AG08395 (cell line): Measurements from ENCODE around the gene TTC3.
A peak's percentile ranks its signal among the peaks of the same experiment; 100 is the strongest.
"Not testable (repeated sequence)": the region's sequence is repeated elsewhere in the genome, so short reads cannot be mapped to it uniquely, and the experiment has no call there.

Source experiments
- DNase-seq: peaks from one replicate; pipeline ENCODE4 v3.0.0; 2012; ENCODE audit warnings: mixed read lengths, low spot score

Gene TTC3, protein sequence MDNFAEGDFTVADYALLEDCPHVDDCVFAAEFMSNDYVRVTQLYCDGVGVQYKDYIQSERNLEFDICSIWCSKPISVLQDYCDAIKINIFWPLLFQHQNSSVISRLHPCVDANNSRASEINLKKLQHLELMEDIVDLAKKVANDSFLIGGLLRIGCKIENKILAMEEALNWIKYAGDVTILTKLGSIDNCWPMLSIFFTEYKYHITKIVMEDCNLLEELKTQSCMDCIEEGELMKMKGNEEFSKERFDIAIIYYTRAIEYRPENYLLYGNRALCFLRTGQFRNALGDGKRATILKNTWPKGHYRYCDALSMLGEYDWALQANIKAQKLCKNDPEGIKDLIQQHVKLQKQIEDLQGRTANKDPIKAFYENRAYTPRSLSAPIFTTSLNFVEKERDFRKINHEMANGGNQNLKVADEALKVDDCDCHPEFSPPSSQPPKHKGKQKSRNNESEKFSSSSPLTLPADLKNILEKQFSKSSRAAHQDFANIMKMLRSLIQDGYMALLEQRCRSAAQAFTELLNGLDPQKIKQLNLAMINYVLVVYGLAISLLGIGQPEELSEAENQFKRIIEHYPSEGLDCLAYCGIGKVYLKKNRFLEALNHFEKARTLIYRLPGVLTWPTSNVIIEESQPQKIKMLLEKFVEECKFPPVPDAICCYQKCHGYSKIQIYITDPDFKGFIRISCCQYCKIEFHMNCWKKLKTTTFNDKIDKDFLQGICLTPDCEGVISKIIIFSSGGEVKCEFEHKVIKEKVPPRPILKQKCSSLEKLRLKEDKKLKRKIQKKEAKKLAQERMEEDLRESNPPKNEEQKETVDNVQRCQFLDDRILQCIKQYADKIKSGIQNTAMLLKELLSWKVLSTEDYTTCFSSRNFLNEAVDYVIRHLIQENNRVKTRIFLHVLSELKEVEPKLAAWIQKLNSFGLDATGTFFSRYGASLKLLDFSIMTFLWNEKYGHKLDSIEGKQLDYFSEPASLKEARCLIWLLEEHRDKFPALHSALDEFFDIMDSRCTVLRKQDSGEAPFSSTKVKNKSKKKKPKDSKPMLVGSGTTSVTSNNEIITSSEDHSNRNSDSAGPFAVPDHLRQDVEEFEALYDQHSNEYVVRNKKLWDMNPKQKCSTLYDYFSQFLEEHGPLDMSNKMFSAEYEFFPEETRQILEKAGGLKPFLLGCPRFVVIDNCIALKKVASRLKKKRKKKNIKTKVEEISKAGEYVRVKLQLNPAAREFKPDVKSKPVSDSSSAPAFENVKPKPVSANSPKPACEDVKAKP (N-terminal part only)

DNA sequence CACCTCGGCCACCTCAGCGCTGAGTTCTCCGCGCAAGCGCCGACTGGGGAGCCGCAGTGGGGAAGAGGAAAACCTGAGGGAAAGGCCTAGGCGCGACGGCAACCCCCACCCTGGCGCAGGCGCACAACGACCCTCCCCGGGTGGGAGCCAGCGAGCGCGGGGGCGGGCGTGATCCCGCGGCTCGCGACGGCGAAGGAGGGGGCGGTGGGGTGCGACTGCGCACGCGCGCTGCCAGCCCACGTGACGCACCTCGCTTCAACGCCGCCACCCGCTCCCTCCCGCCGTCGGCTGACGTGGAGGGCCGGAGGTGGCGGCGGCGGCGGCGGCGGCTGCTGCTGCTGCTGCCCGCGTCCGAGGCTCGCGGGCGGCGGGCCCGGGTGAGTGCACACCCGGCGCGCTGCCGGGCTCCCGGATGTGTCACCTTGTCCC is at the start of gene TTC3, which contains the start of gene PIGP:
TTC3 (plus strand) TSS at position 267 of the 429 bp plus-strand sequence. CDS start 14,004 bp downstream, outside the sequence.
PIGP (minus strand) TSS at position 84 of the 429 bp plus-strand sequence. CDS start 556 bp downstream, outside the sequence.
- peak; percentile 99 for DNase-seq

DNA sequence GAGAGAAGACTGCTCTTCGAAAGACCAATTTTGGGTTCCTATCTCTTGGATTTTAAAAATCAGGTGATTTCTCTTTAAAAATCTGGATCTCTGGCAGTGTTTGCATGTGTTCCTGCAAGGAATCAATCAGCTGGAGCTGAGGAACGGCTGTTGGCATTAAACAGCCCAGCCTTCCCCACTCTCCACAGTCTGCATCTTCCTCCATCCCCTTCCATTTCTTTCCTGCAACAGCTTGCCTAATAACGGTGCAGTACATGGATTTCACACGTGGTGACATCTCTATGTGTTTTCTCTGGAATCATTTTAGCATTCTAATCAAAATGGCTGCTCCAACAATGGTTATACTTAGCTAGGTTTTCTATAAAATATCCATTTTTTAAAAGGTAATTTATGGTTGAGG is 46.6 kb upstream of the TTC3 start:
- DNase-seq, result no peak

DNA sequence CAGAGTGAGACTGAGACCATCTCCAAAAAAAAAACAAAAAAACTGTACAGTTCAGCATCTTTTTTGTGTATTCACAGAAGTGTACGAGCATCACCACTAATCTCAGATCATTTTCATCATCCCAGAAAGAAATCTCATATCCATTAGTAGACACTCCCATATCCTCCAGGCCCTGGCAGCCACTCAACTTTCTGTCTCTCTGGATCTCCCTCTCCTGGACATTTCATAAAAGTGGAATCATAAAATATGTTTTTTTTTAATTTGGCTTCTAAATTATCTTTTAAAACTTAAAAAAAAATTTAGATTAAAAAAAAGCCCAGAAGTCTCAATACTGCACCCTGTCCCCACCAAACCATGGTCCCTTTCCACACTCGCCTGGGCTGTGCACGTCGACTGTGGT is 44.5 kb upstream of the TTC3 start:
- no peak for DNase-seq

DNA sequence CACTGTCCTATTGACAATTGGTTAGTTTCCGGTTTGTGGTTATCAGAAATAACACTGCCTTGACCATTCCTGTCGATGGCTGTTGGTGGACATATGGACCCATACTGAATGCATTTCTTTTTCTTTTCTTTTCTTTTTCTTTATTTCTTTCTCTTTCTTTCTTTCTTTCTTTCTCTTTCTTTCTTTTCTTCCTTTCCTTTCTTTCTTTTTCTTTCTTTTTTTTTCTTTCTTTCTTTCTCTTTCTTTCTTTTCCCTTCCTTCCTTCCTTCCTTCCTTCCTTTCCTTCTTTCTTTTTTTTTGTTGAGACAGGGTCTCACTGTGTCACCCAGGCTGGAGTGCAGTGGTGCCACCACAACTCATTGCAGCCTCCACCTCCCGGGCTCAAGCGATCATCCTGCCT is 42.2 kb upstream of the TTC3 start:
- no peak for DNase-seq

DNA sequence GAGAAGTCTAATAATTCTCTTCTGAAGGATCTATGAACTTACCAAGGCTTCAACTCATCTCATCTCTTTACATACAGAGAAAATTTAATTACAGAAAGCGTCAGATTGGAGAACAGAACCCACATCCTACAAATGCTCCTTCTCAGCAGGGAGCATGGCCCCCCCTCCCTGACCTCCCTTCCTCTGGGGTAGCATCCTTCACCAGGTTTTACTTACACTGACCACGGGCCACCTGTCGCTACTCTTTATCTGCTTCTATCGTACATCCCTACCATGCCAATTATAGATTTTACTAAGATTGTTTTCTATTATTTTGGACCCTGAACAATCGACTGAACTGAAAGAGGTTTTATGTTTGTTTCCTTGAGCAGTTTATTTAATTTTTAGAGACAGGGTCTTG is 40.8 kb upstream of the TTC3 start:
- DNase-seq, result no peak

DNA sequence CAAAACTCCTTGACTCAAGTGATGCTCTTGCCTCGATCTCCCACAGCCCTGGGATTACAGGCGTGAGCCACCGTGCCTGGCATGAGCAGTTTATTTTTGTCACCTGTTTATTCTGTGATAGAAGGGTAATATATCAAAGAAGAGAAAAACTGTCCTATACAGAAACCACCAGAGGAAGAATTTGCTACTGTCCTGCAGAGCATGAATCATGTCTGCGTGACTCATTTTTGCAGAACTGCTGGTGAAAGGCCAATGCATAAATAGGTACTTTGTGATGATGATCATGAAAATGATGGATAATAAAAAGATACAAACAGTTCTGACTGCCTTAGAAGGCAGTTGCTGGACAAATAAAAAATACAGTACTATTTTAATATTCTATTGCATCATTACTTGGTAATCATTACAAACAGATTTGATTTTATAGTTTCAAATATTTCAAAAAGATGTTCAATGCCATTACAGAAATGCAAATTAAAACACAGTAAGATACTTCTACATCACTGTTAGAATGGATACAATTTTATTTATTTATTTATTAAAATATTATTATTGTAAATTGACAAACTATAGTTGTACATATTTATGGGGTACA is 40.1 kb upstream of the TTC3 start:
- DNase-seq, result peak; percentile 67

DNA sequence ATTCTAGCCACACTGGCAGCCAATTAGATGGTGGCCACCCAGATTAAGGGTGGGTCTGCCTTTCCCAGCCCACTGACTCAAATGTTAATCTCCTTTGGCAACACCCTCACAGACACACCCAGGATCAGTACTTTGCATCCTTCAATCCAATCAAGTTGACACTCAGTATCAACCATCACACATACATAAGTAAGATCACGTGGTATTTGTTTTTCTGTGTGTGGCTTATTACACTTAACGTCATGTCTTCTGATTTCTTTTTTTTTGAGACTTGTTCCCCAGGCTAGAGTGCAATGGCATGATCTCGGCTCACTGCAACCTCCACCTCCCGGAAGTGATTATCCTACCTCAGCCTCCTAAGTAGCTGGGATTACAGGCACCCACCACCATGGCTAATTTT is 38.7 kb upstream of the TTC3 start:
- not testable (repeated sequence) for DNase-seq

DNA sequence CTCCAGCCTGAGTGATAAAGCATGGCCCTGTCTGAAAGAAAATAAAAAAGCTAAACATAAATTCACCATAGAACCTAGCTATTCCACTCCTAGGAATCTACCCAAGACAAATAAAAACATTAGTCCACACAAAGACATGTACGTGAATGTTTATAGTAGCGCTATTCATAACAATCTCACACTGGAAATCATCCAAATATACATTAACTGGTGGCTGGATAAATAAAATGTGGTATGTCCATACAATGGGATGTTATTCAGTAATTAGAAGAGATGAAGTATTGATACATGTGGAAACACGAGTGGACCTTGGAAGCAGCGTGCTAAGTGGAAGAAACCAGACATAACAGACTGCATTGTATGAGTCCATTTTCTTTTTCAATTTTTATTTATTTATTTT is 36.9 kb upstream of the TTC3 start:
- DNase-seq, result no peak

DNA sequence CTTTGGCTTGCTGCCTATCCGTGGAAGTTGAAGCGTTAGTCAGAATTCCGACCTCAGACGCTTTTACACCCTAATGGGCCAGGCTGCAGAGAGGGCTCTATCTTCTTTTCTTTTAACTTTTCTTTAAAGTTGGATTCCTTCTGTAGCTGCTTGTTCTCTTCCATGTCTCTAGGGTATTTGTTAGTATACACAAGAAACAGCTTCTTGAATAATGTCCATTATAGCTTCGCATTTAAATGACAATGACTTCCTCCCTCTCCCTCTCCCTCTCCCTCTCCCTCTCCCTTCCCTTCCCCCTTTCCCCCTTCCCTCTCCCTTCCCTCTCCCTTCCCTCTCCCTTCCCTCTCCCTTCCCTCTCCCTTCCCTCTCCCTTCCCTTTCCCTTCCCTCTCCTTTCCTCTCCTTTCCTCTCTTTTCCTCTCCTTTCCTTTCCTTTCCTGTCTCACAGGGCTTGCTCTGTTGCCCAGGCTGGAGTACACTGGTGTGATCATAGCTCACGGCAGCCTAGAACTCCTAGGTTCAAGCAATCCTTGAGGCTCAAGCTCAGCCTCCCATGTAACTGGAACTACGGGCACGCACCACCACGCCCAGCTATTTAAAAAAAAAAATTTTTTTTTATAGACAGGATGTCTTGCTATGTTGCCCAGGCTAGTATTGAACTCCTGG is 33.5 kb upstream of the TTC3 start:
- no peak for DNase-seq

DNA sequence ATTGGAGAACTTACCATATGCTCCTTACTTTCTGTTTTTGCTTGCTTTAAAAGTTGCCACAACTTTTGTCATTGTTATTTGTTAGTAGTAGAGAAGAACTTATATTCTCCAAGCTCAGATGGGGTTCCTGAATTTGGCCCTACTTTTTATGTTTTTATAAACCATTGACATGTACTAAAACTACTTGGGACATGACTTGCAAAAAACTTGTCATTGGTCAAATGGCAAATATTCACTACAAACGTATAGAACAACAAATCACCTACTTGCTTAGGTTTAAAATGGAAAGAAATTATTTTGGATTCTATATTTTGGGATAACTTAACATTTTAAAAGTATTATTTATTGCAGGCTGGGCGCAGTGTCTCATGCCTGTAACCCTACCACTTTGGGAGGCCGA is 32.8 kb upstream of the TTC3 start:
- no peak for DNase-seq

DNA sequence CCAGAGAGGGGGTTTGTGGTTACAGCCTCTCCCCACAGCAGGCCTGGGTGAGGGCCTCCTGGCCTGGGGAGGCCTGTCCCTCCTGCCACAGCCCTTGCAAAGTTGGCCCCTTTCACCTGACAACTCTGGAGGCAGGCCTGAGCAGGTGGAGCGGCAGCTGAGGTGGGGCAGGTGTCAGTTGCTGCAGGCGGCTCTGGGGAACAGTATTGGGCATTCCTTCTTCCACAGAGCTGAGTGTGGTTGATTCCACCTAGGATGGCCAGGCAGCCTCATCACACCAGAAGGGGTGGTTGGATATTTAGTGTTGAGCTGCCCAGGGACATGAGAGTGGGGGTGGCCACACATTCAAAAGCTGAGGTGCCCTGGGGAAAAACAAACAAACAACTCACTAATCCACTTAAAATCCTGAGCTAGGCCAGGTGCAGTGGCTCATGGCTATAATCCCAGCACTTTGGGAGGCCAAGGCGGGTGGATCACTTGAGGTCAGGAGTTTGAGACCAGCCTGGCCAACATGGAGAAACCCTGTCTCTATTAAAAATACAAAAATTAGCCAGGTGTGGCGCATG is 31.3 kb upstream of the TTC3 start:
- DNase-seq, result no peak

DNA sequence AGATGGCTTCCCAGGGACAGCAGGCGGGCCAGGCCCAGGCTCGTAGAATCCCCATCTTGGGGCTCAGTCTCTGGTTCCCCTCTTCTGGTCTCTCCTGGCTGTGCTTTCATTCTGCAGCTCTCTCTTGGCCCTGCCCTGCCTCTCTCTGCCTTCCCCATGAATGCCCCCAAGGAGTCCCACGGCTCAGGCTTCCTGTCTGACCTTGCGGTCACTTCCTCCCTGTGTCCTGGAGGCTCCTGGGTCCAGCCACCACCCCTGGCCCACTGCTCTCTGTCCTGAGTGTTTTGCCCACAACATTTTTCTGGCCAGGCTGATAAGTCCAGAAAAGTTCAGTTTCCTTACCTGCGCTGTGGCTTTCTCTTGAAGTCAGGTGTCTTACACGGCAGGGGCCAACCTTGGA is 29.2 kb upstream of the TTC3 start:
- no peak for DNase-seq

DNA sequence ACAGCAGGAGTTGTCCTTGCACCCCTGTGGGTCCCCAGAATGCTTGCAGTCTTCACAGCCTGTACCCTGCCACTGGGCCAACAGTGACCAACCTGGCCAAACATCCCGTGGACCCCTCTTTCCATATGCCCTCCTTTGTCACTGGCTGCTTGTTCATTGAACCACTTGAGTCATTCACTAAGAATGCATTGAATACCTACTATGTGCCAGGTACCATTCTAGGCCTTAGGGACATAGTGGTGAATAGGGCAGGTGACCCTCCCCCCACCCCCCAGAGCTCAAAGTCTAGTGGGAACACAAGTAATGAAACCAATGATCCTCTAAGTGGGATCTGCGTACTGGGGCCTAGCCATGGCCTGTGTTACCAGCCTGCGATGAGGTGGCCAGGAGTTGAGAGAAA is 28.4 kb upstream of the TTC3 start:
- DNase-seq, result no peak

DNA sequence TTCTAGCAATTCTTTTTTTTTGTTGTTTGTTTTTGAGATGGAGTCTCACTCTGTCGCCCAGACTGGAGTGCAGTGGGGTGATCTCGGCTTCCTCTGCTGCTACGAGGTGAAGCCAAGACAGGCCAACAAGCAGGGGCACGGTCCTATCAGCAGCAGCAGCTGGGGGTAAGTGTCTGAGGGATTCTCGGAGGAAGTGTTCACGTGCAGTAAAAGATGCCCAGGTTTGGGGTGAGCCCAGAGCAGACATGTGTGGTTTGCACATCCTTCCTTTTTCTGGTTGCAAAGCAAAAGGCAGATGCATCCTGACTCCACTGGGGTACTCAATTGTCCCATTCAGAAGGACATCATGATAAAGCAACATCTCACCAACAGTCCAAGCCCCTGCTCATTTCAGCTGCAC is 27.9 kb upstream of the TTC3 start:
- DNase-seq, result no peak

DNA sequence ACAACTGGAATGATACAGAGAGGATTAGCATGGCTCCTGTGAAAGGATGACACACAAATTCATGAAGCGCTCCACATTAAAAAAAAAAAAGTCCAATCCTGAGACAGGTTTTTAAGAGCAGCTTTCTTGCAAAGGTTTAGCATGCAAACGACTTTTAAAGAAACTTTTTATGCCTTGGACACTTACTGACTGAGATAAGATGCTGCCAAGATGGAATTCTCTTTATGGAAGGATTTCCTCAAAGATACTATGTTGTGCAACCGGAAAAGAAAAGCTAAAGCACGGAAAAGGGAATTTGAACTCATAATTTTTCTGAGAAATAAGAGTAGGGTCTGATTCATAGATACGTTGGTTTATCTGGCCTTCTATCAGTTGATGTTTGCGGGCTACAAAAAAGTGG is 27.5 kb upstream of the TTC3 start:
- no peak for DNase-seq

DNA sequence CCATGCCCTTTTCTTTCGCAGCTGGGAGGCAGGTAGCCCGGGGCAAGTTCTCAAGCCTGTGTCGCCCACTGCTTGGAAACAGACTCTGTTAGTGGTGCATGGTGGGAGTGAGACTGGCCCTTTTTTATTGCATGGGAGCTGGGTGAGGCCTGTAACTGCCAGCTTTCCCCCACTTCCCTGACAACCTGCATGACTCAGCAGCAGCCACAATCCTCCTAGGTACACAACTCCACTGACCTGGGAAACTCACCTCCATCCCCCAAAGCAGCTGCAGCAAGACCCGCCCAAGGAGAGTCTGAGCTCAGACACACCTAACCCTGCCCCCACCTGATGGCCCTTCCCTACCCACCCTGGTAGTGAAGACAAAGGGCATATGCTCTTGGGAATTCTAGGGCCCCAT is 26.0 kb upstream of the TTC3 start:
- DNase-seq, result no peak

DNA sequence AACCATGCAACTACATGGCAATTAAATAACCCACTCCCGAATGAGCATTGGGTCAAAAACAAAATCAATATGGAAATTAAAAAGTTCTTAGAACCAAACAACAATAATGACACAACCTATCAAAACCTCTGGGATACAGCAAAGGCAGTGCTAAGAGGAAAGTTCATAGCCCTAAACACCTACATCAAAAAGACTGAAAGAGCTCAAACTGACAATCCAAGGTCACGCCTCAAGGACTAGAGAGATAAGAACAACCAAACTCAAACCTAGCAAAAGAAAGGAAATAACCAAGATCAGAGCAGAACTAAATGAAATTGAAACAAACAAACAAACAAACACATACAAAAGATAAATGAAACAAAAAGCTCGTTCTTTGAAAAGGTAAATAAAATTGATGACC is 23.3 kb upstream of the TTC3 start:
- DNase-seq, result not testable (repeated sequence)

DNA sequence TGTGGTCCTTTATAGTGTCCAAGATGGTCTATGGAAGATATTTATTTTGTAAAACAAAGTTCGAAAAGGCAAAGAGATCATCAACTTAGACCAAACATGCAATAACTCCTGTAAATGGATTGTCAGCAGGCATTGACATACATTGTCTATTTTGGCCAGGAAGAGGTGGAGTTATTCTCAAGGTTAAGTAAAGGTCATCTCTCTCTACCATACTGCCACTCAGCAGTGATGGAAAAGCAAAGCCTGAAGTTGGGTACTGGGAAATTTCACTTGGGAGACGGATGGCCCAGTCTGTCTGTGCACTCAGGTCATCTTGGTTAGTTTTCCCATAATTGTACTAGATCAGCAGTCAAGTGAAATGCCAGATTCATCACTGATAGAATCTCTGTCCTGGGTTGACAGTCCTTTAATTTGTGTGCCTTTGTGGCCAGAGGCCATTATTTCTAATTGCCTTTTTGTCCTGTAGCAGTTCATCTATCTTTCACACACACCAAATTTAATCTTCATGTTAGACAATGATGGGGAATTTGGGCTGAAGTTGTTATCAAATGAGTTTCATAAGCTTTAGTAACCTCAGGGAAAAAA is 17.7 kb upstream of the TTC3 start:
- no peak for DNase-seq

DNA sequence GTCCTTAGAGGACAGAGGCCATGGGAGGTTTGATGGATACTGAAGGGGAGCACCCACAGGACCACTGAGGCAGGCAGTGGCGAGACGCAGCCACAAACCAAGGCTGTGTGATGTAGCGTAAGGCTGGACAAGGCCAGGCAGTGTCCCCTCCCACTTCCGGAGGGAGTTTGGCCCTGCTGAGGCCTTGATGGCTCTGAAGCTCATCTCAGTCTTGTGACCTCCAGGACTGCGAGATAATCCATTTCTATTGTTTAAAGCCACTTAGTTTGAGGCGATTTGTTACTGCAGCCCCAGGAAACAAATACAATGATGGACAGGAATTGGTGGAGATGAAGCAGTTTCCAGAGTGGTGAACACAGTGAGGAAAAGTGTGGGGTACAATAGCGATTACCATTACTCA is 15.4 kb upstream of the TTC3 start:
- no peak for DNase-seq

DNA sequence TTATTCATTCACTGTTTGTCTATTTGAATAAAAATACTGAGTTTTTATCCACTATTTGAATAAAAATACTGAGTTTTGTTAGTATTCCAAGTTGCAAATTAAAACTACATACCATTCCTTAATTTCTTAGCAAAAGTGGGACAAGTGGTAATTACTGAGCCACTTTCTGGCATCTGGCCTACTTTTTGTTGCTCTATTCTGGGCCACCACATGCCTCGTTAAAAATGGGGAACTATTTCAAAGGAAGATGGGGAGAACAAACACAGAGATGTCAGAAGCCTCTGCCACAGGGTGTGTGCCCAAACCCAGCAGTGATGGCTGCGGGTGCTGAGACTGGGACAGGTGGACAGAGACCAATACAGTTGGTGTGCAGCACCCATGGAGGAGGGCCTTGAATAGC is 14.8 kb upstream of the TTC3 start:
- DNase-seq, result no peak

DNA sequence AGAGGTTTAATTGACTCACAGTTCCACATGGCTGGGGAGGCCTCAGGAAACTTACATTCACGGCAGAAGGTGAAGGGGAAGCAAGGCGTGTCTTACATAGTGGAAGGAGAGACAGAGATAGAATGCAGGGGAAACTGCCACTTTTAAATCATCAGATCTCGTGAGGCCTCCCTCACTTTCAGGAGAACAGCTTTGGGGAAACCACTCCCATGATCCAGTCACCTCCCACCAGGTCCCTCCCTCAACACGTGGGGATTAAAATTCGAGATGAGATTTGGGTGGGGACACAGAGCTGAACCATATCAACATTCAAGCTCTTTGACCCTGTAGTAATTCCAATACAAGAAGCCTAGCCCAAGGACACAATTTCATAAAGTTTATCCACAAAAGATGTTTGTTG is 13.9 kb upstream of the TTC3 start:
- no peak for DNase-seq
